HEK293 (cell line): ENCODE data around the gene GALT.
A peak's percentile ranks its signal among the peaks of the same experiment; 100 is the strongest.

Source experiments
- CTCF ChIA-PET: fragments of 350-600 bp; formaldehyde crosslinking; extraction: SDS; loops from one replicate; lab custom pipeline; 2021; ENCODE audit warnings: antibody characterized with exemption; lab: Yijun Ruan, JAX
- POLR2A ChIA-PET: fragments of 300-600 bp; formaldehyde crosslinking; extraction: SDS; loops from one replicate; lab custom pipeline; 2020; ENCODE audit warnings: antibody characterized with exemption, inconsistent platforms; lab: Yijun Ruan, JAX
- H3K27ac ChIP-seq: fragments of 200-500 bp; sonication (Bioruptor generic); 2 replicates; pipeline ENCODE4 v1.5.1; 2014; ENCODE audit warnings: low read depth, low read length, control low read depth, inconsistent platforms; ENCODE audit errors: extremely low read depth
- H3K36me3 ChIP-seq, 2 experiments: fragments of 200-500 bp in 1 of 2; sonication (Bioruptor generic) in 1 of 2; 1 replicate in 1 of 2; 2 replicates in 1 of 2; pipeline ENCODE4 v1.5.1; 2014 to 2017; ENCODE audit warnings: inconsistent platforms in 2 of 2, low read length in 2 of 2; ENCODE audit not compliant: control insufficient read depth in 2 of 2, insufficient read depth in 1 of 2
- H3K4me1 ChIP-seq: fragments of 200-500 bp; sonication (Bioruptor generic); 2 replicates; pipeline ENCODE4 v1.5.1; 2014; ENCODE audit warnings: mild to moderate bottlenecking, low read length, inconsistent platforms; ENCODE audit not compliant: control insufficient read depth, insufficient read depth
- H3K4me3 ChIP-seq: 2 replicates; pipeline ENCODE4 v1.5.1; 2011; ENCODE audit warnings: low read depth, mild to moderate bottlenecking, control low read depth, low read length, moderate library complexity
- H3K9me3 ChIP-seq: fragments of 200-500 bp; sonication (Bioruptor generic); 2 replicates; pipeline ENCODE4 v1.5.1; 2014; ENCODE audit warnings: low read depth, low read length, inconsistent platforms; ENCODE audit not compliant: control insufficient read depth, insufficient read depth
- ELK4 ChIP-seq: IDR thresholded peaks from 2 replicates; pipeline ENCODE4 v1.6.1; 2011; ENCODE audit warnings: mild to moderate bottlenecking, low read depth, low read length, borderline replicate concordance
- GFI1B ChIP-seq: fragments of 450-650 bp; formaldehyde crosslinking; IDR thresholded peaks from 2 replicates; pipeline ENCODE4 v1.5.1; 2016; ENCODE audit warnings: missing biosample characterization, missing genetic modification characterization
- SP2 ChIP-seq: fragments of 450-650 bp; formaldehyde crosslinking; IDR thresholded peaks from 2 replicates; pipeline ENCODE4 v1.5.1; 2016; ENCODE audit warnings: missing biosample characterization, missing genetic modification characterization
- SP3 ChIP-seq: fragments of 450-650 bp; formaldehyde crosslinking; IDR thresholded peaks from 2 replicates; pipeline ENCODE4 v1.5.1; 2016; ENCODE audit warnings: missing biosample characterization, missing genetic modification characterization
- ZBTB48 ChIP-seq: fragments of 450-650 bp; formaldehyde crosslinking; IDR thresholded peaks from 2 replicates; pipeline ENCODE4 v1.5.1; 2016; ENCODE audit warnings: missing biosample characterization, missing genetic modification characterization
- ZFP69B ChIP-seq: fragments of 450-650 bp; formaldehyde crosslinking; IDR thresholded peaks from 2 replicates; pipeline ENCODE4 v1.5.1; 2016; ENCODE audit warnings: missing biosample characterization, missing genetic modification characterization
- ZNF274 ChIP-seq, 2 experiments: fragments of 200-500 bp in 1 of 2; fragments of 450-650 bp in 1 of 2; sonication (Bioruptor generic) in 1 of 2; formaldehyde crosslinking in 1 of 2; IDR thresholded peaks; 2 replicates each; pipeline versions ENCODE4 v1.5.1 to v1.6.1; 2014 to 2016; ENCODE audit warnings: borderline replicate concordance in 1 of 2, inconsistent platforms in 1 of 2, low read length in 1 of 2, missing biosample characterization in 1 of 2, missing genetic modification characterization in 1 of 2
- ZNF426 ChIP-seq: fragments of 450-650 bp; formaldehyde crosslinking; IDR thresholded peaks from 2 replicates; pipeline ENCODE4 v1.5.1; 2017; ENCODE audit warnings: missing biosample characterization, missing genetic modification characterization, mild to moderate bottlenecking, inconsistent platforms, moderate library complexity
- ZNF501 ChIP-seq: fragments of 450-650 bp; formaldehyde crosslinking; IDR thresholded peaks from 2 replicates; pipeline ENCODE4 v1.5.1; 2016; ENCODE audit warnings: missing biosample characterization, missing genetic modification characterization
- ZNF76 ChIP-seq: fragments of 450-650 bp; formaldehyde crosslinking; IDR thresholded peaks from 2 replicates; pipeline ENCODE4; 2016; ENCODE audit warnings: low read depth, missing biosample characterization, missing genetic modification characterization, borderline replicate concordance
- TF ChIP-seq, protein P1 (sequence below): fragments of 450-650 bp; formaldehyde crosslinking; IDR thresholded peaks from 2 replicates; pipeline ENCODE4 v1.5.1; 2016; ENCODE audit warnings: missing biosample characterization, missing genetic modification characterization
- TF ChIP-seq, protein P2 (sequence below): fragments of 450-650 bp; formaldehyde crosslinking; IDR thresholded peaks from 2 replicates; pipeline ENCODE4 v1.5.1; 2016; ENCODE audit warnings: missing biosample characterization, missing genetic modification characterization
- TF ChIP-seq, protein P3 (sequence below): fragments of 450-650 bp; formaldehyde crosslinking; IDR thresholded peaks from 2 replicates; pipeline ENCODE4 v1.5.1; 2017; ENCODE audit warnings: missing biosample characterization, missing genetic modification characterization

The GALT gene

DNA sequence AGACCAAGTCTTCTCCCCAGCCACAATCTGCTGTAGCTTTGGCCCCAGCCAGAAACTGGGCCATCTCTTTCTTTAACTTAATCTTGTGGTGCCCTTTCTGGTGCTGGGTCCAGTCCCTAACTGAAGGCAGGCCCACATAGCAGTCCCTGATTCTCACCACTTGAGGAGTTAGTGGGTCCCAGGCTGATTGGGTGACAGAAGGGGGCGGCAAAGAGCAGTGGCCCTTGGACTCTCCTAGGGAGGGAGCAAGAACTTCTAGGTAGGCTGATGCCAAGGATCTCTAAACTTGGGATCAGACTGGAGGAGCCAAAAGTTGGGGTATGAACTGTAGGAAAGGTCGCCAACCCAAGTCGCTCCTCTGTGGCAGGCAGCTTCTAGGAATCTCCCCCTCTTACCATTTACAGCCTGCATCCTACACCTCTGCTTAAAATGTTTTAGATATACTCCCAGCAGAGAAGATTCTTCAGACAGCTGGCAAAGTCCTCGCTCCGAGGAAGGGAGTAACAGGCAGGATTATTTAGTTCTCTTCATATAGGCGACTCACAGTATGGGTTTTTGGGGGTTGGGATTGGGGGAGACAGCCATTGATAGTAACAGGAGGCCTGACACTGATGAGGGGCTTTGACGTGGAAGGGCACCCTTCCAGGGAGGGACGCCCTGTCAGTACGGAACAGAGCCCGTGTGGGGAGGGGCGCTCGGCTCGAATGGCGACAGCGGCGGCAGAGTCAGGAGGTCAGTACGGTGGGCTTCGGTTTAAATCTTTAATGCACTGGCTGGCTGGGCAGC lies 18.0 kb downstream of the GALT start (continued):
- TF ChIP-seq ZNF274 (IDR thresholded peaks at IDR 0.05; ENCODE audit: low read length) = no peak
- TF ChIP-seq ZNF274 (tag by site-specific recombination; IDR thresholded peaks at IDR 0.05; ENCODE audit: borderline replicate concordance) = no peak
- no peak for TF ChIP-seq ZNF501 (tag by site-specific recombination)
- TF ChIP-seq ZNF76 (tag by site-specific recombination) = no peak
- peak; percentile 36; the same call in 1 of the 2 replicates for TF ChIP-seq ZBTB48 (tag by site-specific recombination)
- TF ChIP-seq, protein P1, sequence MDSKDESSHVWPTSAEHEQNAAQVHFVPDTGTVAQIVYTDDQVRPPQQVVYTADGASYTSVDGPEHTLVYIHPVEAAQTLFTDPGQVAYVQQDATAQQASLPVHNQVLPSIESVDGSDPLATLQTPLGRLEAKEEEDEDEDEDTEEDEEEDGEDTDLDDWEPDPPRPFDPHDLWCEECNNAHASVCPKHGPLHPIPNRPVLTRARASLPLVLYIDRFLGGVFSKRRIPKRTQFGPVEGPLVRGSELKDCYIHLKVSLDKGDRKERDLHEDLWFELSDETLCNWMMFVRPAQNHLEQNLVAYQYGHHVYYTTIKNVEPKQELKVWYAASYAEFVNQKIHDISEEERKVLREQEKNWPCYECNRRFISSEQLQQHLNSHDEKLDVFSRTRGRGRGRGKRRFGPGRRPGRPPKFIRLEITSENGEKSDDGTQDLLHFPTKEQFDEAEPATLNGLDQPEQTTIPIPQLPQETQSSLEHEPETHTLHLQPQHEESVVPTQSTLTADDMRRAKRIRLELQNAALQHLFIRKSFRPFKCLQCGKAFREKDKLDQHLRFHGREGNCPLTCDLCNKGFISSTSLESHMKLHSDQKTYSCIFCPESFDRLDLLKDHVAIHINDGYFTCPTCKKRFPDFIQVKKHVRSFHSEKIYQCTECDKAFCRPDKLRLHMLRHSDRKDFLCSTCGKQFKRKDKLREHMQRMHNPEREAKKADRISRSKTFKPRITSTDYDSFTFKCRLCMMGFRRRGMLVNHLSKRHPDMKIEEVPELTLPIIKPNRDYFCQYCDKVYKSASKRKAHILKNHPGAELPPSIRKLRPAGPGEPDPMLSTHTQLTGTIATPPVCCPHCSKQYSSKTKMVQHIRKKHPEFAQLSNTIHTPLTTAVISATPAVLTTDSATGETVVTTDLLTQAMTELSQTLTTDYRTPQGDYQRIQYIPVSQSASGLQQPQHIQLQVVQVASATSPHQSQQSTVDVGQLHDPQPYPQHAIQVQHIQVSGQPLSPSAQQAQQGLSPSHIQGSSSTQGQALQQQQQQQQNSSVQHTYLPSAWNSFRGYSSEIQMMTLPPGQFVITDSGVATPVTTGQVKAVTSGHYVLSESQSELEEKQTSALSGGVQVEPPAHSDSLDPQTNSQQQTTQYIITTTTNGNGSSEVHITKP = peak; percentile 32; the same call in 1 of the 2 replicates
- peak; percentile 75 for TF ChIP-seq ZFP69B
- TF ChIP-seq, protein P2, sequence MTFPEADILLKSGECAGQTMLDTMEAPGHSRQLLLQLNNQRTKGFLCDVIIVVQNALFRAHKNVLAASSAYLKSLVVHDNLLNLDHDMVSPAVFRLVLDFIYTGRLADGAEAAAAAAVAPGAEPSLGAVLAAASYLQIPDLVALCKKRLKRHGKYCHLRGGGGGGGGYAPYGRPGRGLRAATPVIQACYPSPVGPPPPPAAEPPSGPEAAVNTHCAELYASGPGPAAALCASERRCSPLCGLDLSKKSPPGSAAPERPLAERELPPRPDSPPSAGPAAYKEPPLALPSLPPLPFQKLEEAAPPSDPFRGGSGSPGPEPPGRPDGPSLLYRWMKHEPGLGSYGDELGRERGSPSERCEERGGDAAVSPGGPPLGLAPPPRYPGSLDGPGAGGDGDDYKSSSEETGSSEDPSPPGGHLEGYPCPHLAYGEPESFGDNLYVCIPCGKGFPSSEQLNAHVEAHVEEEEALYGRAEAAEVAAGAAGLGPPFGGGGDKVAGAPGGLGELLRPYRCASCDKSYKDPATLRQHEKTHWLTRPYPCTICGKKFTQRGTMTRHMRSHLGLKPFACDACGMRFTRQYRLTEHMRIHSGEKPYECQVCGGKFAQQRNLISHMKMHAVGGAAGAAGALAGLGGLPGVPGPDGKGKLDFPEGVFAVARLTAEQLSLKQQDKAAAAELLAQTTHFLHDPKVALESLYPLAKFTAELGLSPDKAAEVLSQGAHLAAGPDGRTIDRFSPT (tag by site-specific recombination) = no peak
- TF ChIP-seq GFI1B = no peak
- TF ChIP-seq SP2 (tag by site-specific recombination) = peak; percentile 52

GRCh38 chr9:34665067-34665380 lies 18.5 kb downstream of the GALT start:
- peaks cover 5% of the 10 kb centered on the region; the same call in 1 of the 2 replicates for H3K4me1 ChIP-seq
- H3K4me3 ChIP-seq = peak overlapping the region; percentile 20; the same call in 1 of the 2 replicates
- ChIA-PET CTCF (interaction anchor here (0.5 to 2.4 kb wide), 7 partner anchors 18 to 908 kb away, joined by 3 to 17 read pairs (median 5); partner anchors contain the start of gene GALT), POLR2A (interaction anchor here (0.7 to 1.6 kb wide), 9 partner anchors 9 to 786 kb away, joined by 3 to 14 read pairs (median 4); partner anchors contain the start of genes GALT, IL11RA and SIGMAR1)
- H3K27ac ChIP-seq = no peak overlapping the region; the same call in 1 of the 2 replicates
- H3K36me3 ChIP-seq = peaks cover 0 to 31% of the 10 kb centered on the region in 2 experiments; a peak in 1 of 3 replicates
- TF ChIP-seq SP3 (tag by site-specific recombination) (0 out of 2 replicates have a peak, but pooled peaks have one; percentile 42), ZNF426 (no peak), ELK4 (no peak)
- TF ChIP-seq, protein P3, sequence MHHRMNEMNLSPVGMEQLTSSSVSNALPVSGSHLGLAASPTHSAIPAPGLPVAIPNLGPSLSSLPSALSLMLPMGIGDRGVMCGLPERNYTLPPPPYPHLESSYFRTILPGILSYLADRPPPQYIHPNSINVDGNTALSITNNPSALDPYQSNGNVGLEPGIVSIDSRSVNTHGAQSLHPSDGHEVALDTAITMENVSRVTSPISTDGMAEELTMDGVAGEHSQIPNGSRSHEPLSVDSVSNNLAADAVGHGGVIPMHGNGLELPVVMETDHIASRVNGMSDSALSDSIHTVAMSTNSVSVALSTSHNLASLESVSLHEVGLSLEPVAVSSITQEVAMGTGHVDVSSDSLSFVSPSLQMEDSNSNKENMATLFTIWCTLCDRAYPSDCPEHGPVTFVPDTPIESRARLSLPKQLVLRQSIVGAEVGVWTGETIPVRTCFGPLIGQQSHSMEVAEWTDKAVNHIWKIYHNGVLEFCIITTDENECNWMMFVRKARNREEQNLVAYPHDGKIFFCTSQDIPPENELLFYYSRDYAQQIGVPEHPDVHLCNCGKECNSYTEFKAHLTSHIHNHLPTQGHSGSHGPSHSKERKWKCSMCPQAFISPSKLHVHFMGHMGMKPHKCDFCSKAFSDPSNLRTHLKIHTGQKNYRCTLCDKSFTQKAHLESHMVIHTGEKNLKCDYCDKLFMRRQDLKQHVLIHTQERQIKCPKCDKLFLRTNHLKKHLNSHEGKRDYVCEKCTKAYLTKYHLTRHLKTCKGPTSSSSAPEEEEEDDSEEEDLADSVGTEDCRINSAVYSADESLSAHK (tag by site-specific recombination) = 0 out of 2 replicates have a peak, but pooled peaks have one; percentile 36
- H3K9me3 ChIP-seq = no peaks in the 10 kb centered on the region
